ENCODE data around the gene CSNK1G1.
A peak's percentile ranks its signal among the peaks of the same experiment; 100 is the strongest.
"Not testable (repeated sequence)": the region's sequence is repeated elsewhere in the genome, so short reads cannot be mapped to it uniquely, and the experiment has no call there.

The CSNK1G1 gene

DNA sequence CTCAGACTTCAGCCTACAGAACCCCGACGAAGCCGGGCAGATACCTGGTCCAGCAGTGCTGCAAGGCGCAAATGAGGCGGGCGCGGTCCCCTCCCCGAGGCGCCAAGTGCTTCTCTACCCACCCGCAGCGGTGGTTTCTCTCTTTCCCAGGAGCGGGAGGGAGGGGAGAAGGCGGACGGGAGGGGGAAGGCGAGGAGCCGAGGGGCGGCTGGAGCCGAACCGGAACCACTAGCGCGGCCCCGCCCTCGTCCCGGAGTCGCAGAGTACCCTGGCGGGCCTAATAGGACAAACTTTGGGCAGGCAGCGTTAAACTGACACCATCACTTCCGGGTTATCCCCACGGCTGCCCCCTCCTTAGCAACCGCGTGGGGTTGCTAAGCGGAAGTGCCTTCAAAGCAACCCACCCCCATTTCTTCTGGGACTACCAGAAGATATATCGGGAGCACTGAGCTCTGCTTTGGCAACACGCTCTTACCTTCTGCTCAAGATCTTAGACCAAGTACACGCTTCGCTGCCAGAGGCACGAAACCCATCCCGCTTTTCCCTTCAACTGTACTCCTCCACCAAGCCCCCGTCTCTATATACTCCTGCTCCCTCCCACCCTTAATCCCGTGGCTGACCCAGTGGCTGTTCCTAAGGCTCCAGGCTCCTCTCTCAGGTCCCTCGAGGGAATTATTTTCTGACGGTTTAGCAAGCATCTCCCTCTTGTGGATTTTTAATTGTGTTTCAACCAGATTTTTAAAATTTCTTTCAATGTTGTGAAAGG, at the start of gene CSNK1G1:
TSS of gene CSNK1G1 (minus strand) at position 230 of the 766 bp plus-strand sequence. CDS start 55,674 bp downstream, outside the sequence.
- peak; percentile 88 for DNase-seq

DNA sequence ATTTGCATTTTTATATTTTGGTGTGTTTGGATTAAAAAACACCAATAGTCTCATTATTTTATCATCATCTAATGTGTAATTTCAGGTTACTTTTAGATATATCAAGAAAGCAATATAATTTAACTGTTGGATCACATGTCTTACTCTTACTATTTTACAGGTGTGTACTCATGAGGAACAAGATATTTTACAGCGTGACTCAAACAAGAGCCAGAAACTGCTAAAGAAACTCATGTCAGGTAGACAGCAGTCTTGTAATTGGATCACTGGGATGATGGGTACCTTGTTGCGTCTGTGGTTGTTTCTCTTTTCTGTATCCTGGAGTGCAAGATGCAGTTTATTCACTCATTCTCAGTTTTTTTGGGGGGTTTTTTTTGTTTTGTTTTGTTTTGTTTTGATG, 44.6 kb upstream of the CSNK1G1 start:
- DNase-seq: no peak

DNA sequence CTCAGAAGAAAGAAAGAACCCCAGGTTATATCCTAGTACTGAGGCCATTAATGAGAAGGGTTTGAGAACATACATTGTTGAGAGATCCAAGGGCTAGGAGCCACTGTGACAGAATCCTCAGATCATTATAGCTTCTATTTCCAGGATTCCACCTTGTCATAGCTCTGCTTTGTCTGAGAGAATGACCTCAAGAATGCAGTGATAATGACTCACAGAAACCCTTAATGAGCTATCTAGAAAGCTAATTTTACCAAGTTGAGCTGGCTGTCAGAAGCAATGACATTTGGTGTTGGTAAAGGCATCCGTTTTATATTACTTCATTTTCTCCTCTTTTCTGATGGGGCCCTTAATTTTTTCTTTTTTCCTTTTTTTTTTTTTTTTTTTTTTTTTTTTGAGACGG, 42.6 kb upstream of the CSNK1G1 start:
- no peak for DNase-seq

DNA sequence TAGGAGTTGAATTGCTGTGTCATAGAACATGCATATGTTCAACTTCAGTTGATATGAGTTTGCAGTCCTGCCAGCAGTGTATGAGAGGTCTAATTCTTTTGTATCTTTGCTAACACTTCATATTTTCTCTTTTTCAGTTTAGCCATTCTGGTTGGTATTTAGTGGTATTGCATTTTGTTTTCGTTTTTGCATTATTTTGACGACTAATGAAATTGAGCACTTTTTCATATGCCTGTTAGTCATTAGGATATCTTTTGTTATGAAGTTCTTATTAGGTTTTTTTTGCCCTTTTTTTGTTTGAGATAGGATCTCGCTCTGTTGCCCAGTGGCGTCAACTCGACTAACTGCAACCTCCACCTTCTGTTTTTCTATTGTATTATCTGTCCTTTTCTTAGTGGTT, 40.8 kb upstream of the CSNK1G1 start:
- DNase-seq: no peak

DNA sequence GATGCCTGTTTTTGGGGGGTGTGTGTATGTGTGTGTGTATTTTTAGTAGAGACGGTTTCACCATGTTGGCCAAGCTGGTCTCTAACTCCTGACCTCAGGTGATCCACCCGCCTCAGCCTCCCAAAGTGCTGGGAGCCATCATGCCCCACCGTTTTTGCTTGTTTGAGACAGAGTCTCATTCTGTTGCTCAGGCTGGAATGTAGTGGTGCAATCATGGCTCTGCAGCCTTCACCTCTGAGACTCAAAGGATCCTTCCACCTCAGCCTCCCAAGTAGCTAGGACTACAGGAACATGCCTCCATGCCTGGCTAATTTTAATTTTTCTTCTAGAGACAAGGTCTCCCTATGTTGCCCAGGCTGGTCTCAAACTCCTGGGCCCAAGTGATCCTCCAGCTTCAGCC, 36.5 kb upstream of the CSNK1G1 start:
- DNase-seq: not testable (repeated sequence)

DNA sequence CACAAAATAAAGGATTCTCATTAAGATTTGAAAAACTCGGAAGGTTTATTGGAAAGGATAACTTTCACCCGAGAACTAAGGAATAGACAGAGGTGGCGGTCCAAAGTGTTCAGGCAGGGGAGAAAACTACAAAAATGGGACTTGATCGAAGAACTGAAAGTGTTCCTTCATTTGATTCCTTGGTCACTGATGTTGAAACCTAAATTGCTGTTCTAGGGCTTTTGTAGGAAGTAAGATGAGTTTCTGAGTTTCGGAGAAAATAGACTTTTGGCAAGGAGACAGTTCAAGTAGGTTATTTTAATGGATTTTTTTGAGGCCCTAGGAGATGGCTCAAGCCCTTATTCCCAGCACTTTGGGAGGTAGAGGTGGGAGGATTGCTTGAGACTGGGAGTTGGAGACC, 33.1 kb upstream of the CSNK1G1 start:
- no peak for DNase-seq

DNA sequence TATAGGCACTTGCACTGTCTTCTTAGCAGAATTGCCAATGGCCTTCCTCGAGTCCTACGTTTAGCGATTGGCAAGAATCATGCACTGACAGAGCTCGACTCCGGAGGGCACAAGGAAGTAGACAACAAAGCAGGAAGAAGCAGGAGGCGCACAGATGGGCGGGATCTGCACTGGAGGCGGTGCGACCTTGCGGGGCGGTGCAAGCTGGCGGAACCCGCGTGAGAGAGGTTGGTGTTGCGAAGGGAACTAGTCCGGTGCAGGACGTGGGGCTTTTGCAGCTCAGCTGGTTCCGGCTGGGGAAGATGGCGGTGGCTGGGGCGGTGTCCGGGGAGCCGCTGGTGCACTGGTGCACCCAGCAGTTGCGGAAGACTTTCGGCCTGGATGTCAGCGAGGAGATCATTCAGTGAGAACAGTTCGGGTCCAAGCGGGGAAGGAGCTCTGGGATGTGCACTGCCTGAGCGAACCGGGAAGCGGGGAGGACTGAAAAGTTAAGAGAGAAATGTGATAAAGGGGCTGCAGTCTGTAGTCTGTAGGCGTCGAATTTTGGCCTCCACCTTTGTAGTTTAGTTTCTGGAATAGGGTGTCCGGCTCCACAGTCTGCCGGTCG, 31.7 kb upstream of the CSNK1G1 start, which contains the start of gene TRIP4:
TSS of gene TRIP4 (plus strand) at position 275 of the 607 bp plus-strand sequence. CDS start at position 303, 28 bp downstream.
- peak; percentile 85 for DNase-seq

DNA sequence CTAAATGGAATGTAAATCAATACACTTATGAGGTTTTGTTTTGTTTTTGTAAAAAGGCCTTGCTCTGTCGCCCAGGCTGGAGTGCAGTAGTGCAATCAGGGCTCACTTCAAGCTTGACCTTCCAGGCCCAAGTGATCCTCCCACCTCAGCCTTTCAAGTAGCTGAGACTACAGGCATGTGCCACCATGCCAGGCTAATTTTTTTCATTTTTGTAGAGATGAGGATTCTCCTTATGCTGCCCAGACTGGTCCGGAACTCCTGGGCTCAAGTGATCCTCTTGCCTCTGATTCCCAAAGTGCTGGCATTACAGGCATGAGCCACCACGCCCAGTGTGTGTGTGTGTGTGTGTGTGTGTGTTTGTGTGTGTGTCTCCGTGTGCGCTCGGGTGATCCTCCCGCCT, 30.3 kb upstream of the CSNK1G1 start:
- DNase-seq: no peak

DNA sequence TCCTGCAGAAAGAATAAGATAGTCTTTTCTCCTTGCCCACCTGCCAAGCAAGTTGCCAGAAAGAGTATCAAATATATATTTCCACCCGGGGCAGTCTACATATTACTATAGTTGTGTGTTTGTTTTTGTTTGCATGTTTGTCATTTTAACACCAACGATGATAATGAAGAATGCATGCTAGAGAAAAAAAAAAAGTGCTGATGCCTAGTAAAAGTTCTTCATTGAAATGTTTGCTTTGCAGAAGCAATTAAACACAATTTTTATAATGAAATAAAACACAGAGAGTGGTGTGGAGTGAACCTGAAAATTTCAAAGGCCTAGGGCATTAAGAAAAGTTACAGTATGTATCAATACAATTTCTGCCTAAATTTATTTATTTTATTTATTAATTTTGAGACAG, 27.8 kb upstream of the CSNK1G1 start:
- no peak for DNase-seq

DNA sequence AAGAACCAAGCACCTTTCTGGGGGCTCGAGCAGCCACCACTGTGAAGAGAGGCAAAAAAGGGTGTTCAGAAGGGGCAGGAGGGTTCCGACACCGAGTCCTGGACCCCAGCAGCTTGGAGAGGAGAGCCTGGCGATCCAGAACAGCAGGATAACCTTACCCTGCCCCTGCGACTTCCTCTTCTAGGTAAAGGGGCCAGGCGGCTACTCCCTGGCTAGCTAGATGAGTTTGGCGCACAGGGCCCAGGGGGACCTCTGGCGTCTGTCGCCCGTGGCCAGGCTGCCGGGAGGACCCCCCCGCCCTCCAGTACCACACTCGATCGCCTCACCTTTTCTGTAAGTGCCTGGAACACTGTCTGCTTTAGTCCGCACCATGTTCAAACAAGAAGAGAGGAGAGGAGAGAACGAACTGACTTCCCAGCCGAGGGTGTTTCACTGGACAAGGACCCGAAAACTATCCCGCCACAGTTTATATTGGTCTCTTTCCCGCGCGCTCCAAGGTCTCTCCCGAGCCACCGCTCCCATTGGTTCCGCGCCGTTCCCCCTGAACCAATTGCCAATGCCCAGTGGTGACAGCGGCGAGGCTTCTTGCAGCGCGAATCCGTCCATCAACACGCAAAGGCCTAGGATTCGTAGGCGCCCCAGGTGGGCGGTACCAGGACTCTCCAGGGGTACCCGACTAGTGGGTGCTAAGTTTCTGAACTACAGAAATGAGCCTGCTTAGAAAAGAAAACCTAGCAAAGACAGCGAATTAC, 25.2 kb upstream of the CSNK1G1 start, which contains the start of gene PCLAF:
TSS of gene PCLAF (minus strand) at position 442 of the 752 bp plus-strand sequence. CDS start at position 372, 70 bp downstream.
- peak; percentile 86 for DNase-seq

DNA sequence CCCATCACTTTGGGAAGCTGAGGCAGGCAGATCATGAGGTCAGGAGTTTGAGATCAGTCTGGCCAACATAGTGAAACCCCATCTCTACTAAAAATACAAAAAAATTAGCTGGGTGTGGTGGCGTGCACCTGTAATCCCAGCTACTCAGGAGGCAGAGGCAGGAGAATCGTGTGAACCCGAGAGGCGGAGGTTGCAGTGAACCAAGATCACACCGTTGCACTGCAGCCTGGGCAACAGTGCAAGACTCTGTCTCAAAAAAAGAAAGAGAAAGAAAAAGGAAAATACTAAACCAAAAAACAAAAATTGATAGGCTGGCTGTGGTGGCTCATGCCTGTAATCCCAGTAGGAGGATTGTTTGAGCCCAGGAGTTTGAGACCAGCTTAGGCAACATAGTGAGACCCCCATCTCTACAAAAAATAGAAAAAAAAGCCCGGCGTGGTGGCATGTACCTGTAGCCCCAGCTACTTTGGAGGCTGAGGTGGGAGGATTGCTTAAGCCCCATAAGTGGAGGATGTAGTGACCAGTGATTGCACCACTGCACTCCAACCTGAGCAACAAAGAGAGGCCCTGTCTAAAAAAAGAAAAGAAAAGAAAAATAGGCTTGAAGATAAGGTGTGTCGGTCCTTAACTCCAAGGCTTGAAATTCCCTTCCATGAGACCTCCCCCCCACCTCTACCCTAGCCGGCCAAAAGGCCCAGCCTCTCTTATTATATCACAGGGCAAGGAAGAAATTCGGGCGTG, 24.3 kb upstream of the CSNK1G1 start:
- DNase-seq: not testable (repeated sequence)

DNA sequence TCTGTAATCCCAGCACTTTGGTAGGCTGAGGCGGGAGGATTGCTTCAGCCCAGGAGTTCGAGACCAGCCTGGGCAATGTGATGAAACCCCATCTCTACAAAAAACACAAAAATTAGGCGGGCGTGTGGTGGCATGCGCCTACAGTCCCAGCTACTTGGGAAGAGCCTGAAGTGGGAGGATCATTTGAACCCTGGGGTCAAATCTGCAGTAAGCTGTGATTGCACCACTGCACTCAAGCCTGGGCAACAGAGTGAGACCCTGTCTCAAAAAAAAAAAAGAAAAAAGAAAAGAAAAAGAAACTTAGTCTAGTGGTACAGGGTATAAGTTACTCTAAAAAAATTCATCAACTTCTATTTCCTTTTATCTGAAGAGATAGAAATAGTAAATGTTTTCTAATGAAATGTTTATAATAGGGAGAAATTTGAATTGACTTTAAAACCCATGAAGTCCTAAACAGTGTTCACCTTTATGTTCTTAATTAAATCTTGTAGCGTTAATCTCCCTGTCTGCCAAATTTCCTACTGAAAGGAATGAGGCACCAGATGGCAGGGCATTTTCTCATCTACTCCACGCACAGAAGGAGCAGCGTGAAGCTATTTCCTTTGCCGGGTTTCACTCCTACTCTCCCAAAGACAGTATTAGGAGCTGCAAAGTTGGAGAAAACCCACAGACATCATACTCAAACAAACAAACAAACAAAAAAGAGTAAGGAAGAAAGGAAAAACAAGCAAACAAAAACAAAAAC, 23.4 kb upstream of the CSNK1G1 start:
- DNase-seq: no peak

DNA sequence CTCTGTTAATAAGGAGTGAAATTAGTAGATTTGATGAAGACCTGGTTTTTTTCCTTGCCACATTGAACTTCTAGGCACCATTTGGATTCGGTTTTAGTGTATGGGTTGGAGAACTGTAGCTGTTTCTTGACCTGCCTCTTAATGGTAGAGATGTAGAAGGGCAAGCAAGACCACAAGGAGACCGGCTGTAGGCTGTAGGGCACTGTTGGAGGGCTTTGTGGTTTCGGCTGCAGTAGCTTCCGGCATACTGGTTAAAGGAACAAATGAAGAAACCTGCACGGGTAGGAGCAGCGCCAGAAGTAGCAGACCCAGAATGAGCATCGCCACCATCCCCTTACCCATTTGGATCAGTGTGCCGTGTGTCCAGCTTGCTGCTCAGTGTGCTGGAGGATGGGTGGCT, 17.4 kb upstream of the CSNK1G1 start:
- DNase-seq: no peak

DNA sequence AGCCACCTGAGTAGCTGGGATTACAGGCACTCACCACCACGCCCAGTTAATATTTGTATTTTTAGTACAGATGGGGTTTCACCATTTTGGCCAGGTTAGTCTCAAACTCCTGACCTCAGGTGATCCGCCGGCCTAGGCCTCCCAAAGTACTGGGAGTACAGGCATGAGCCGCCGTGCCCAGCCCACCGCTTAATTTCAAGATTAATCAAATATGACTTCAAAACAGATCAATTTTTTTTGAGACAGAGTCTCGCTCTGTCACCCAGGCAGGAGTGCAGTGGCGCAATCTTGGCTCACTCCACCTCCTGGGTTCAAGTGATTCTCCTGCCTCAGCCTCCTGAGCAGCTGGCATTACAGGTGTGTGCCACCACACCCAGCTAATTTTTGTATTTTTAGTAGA, 15.4 kb upstream of the CSNK1G1 start:
- DNase-seq: not testable (repeated sequence)

DNA sequence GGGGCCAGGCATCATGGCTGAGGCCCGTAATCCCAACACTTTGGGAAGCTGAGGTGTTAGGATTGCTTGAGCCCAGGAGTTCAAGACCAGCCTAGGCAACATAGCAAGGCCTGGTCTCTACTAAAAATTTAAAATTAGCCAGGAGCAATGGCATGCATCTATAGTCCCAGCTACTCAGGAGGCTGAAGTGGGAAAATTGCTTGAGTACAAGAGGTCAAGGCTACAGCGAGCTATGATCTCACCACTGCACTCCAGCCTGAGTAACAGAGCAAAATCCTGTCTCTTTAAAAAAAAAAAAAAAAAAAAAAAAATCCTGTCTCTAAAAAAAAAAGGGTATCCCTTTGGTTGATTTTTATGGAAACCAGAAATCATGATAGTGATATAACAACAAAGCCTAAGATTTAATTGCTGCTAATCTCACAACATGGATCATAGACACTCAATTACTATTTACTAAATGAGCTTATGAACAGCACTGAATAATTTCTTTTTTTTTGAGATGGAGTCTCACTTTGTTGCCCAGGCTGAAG, 13.2 kb upstream of the CSNK1G1 start:
- DNase-seq: no peak

DNA sequence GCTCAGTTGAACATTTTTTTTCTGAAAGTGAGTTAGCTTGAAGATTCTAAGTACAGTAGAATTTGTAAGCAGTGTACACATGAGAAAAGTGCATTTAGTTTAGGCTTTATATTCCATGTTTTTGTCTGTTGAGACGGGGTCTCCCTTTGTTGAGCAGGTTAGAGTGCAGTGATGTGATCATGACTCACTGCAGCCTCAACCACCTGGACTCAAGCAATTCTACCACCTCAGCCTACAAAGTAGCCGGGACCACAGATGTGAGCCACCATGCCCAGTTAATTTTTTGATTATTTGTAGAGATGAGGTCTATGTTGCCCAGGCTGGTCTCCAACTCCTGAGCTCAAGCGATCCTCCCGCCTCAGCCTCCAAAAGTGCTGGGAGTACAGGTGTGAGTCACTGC, 5.3 kb upstream of the CSNK1G1 start:
- DNase-seq: no peak

DNA sequence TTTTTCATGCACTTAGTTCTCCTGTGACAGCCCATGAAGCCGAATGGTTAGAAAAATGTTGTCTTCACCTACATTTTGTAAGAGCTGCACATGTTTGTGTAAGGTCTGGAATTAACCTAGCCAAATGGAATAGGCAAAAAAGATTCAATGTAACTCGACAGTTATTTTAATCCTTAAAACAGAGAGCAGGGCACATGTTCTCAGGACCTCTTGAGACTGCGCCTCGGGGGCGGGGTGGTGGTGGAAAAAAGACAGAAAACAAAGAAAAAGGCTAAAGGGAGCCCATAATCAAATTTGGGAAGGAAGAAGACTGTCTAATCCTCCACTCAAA, 702 bp upstream of the CSNK1G1 start:
- DNase-seq: no peak

DNA sequence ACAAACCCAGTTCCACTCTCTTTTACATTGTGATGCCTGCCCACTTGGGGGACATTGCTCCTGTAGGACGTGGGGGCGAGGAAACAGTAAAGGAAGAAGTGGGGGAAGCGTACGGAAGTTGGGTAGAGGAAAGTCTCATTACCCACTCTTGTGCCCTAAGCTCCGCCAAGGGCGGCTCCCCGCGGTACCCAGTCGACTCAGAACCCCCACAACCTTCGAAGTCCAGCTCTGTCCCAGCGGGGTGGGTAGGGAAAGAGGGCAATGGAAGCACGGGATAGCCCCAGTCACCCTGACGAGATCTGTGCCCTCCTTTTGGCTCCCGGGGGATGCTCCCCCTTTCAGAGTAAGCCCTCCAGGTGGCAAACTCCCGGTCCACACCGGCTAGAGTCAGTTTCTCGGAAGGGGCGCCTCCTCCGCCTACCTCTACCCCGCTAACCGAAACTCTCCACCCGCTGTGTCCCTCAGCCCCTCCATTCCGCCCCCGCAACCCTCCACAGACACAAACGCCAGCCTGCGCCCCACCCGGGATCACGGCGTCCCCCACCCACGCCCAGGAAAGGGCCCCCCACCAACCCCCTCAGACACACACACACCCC, 527 bp downstream of the CSNK1G1 start:
- DNase-seq: no peak

DNA sequence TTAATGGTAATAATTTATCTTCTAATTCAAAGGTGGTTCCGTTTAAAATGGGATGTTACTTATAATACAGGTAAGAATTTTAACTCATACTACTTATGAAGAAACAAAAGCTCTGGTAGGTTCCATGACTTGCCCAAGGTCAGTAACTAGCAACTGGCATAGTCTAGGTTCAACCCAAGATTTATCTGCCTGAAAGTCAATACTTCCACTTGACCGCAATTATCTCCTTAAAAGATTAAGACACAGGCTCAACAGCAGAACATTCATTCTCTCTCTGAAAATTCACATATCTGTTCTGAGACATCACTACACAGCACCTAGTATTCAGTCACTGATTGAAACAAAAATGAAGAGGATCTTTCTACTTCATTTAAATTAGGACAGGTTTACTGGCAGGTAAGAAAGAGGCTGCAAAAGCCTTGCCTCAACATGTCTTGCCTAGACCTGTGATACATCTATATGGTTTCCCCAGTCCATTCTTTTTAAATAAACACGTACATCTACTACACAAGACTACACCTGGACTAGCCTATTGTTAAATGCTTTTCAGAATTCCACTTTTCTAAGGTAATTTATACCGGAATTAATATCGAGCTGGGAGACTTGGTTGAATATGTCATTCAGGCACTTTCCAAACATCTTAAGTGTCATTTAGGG, 1.2 kb downstream of the CSNK1G1 start:
- no peak for DNase-seq

DNA sequence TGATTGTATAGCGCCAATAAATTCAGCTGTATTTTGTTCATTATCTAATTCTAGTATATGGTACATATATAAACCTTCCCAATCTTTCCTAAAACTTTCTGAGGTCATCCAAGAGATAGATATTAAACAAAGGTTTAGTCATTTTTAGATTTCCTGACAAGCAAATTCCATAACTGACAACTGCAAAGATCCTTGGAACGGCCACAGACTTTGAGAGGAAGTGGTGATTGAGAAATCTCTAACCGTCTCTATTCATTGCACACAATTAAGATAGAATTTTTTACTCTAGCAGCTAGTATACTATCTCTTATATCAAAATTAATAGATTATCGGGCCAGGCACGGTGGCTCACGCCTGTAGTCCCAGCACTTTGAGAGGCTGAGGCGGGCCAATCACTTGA, 4.7 kb downstream of the CSNK1G1 start:
- DNase-seq: no peak

DNA sequence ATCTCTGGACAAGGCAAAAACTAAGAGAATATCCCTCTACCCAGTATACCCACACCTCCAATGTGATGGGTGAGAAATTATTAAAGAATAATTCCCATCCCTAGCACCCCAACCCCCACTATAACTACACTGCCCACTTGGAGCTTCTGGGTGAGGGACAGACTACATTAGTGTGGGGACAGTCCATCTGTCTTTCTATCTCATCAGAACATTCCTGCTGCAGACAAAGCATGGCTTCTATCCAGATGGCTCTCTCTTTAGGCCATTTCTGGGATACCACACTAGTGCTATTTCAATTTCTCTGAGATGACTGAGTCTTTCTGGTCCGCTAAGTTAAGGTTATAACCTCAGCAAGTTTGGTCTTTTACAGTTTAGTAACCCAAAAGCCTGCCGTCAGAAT, 6.6 kb downstream of the CSNK1G1 start:
- DNase-seq: no peak
